ENCODE measurements around the gene CDK7.
"Not testable (repeated sequence)": the region's sequence is repeated elsewhere in the genome, so short reads cannot be mapped to it uniquely, and the experiment has no call there.

The CDK7 gene

DNA sequence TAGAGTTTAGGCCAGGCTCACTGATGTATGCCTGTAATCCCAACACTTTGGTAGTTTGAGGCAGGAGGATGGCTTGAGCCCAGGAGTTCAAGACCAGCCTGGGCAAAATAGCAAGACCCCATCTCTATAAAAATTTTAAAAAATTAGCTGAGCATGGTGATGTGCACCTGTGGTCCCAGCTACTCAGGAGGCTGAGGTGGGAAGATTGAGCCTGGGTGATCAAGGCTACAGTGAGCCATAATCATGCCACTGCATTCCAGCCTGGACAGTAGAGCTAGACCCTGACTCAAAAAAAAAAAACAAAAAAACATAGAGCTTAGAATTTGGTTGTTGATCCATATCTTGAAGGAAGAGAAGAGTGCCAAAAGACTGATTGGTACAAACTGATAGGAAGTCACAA is 14.7 kb upstream of the CDK7 start:
- FAIRE-seq, result no peak
- no peak for TF ChIP-seq POLR2A (IDR thresholded peaks at IDR 0.05; ENCODE audit: low read depth, low read length)
- no peak for DNase-seq (ENCODE audit: insufficient read length, low spot score)

DNA sequence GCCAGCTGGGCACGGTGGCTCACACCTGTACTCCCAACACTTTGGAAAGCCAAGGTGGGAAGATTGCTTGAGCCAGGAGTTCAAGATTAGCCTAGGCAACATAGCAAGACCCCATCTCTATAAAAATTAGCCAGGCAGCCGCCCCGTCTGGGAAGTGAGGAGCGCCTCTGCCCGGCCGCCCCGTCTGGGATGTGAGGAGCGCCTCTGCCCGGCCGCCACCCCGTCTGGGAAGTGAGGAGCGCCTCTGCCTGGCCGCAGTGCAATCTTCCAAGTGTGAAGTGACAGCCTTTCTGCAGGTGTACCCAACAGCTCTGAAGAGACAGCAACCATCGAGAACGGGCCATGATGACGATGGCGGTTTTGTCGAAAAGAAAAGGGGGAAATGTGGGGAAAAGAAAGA is 14.3 kb upstream of the CDK7 start:
- FAIRE-seq; DNase-seq (ENCODE audit: insufficient read length, low spot score): not testable (repeated sequence)

DNA sequence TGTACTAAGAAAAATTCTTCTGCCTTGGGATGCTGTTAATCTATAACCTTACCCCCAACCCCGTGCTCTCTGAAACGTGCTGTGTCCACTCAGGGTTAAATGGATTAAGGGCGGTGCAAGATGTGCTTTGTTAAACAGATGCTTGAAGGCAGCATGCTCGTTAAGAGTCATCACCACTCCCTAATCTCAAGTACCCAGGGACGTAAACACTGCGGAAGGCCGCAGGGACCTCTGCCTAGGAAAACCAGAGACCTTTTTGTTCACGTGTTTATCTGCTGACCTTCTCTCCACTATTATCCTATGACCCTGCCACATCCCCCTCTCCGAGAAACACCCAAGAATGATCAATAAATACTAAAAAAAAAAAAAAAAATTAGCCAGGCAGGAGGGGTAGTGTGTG is 13.9 kb upstream of the CDK7 start:
- FAIRE-seq; DNase-seq (ENCODE audit: insufficient read length, low spot score): not testable (repeated sequence)

DNA sequence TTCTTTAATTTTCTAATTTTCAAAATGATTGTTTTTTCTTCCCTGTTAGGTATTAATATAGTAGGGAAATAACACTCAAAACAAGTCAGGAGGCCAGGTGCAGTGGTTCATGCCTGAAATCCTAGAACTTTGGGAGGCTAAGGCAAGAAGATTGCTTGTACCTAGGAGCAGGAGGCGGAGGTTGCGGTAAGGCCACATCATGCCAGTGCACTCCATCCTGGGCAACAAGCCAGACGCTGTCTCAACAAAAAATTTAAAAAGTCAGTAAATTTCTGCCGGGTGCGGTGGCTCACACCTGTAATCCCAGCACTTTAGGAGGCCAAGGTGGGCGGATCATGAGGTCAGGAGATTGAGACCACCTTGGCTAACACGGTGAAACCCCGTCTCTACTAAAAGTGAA is 10.2 kb upstream of the CDK7 start:
- no peak for TF ChIP-seq POLR2A (IDR thresholded peaks at IDR 0.05; ENCODE audit: low read depth, low read length)
- DNase-seq (ENCODE audit: insufficient read length, low spot score), result no peak
- no peak for FAIRE-seq

DNA sequence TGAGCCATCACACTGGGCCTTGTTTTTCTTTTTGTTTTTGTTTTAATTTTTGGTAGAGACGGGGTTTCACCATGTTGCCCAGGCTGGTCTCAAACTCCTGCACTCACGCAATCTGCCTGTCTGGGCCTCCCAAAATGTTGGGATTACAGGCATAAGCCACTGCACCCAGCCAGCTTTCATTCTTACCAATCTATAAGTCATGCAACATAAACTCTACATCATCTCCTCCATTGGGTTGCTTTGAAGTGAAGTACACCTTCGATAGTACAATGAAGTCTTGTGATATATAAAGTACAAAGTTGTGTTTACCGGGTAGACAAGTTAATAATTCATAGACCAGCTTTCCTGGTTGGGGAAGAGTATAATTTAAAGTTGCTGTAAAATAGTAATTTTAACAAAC is 8.8 kb upstream of the CDK7 start:
- no peak for FAIRE-seq
- no peak for TF ChIP-seq POLR2A (IDR thresholded peaks at IDR 0.05; ENCODE audit: low read depth, low read length)

DNA sequence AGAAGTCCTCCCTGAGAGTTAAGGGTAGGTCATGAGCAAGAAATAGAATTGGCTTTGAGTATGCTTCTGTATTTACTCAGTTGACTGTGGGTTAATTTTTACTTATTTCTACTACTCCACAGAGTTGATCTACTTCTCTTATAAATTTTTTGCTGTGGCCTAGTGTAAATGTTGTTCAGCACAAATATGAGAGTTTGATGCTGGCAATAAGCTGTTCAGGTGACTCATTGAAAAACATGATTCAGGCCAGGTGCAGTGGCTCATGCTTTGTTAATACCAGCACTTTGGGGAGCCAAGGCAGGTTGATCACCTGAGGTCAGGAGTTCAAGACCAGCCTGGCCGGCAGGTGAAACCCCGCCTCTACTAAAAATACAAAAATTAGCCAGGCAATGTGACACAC is 4.5 kb upstream of the CDK7 start:
- no peak for FAIRE-seq
- no peak for TF ChIP-seq POLR2A (IDR thresholded peaks at IDR 0.05; ENCODE audit: low read depth, low read length)
- DNase-seq (ENCODE audit: insufficient read length, low spot score), result no peak

More for the DNA sequence above, 8.8 kb upstream of the CDK7 start:
- no peak for DNase-seq (ENCODE audit: insufficient read length, low spot score)

DNA sequence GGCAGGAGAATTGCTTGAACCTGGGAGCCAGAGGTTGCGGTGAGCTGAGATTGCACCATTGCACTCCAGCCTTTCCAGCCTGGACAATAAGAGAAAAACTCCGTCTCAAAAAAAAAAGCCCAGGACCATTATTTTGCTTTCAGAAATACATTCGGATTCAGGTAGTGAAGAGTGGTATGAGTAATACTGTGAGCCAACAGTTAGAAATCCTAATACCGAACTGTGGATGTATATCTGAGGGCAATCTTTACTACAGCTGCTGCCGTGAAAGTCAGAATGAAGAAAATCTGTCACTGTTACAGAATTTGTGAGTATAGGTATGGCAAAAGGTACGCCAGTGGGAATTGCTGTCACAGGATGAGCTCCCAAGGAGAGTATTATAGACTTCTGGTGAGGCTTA is 3.4 kb upstream of the CDK7 start:
- no peak for FAIRE-seq

DNA sequence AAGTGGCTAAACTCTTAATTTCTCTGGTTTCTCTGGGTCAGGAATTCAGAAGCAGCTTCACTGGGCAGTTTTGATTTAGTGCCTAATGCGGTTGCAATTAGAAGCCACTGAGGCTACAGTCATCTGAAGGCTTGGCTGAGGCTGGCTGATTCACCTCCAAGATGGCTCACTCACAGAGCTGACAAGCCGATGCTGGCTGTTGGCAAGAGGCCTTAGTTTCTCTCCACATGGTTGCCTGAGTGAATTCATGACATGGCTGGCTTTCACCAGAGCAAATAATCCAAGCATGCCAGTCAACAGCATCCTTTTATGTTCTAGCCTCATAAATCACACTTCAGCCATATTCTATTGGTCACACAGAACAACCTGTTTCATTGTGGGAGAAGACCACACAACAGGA is 2.8 kb upstream of the CDK7 start:
- TF ChIP-seq POLR2A (IDR thresholded peaks at IDR 0.05; ENCODE audit: low read depth, low read length), result no peak
- FAIRE-seq (no peak), DNase-seq (ENCODE audit: insufficient read length, low spot score) (no peak)

More for the DNA sequence above, 3.4 kb upstream of the CDK7 start:
- TF ChIP-seq POLR2A (IDR thresholded peaks at IDR 0.05; ENCODE audit: low read depth, low read length), result no peak
- DNase-seq (ENCODE audit: insufficient read length, low spot score), result no peak

DNA sequence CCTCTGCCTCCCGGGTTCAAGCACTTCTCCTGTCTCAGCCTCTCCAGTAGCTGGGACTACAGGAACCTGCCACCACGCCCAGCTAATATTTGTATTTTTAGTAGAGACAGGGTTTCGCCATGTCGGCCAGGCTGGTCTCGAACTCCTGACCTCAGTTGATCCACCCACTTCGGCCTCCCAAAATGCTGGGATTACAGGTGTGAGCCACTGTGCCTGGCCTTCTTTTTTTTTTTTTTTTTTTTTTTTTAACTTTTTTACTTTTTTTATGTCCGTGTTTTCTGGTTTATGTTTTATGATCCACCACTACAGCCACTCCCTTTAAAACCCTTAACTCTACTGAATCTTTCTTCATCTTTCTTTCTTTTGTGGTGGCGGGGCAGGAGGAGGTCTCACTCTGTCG is 2.0 kb downstream of the CDK7 start:
- not testable (repeated sequence) for FAIRE-seq; DNase-seq (ENCODE audit: insufficient read length, low spot score)

DNA sequence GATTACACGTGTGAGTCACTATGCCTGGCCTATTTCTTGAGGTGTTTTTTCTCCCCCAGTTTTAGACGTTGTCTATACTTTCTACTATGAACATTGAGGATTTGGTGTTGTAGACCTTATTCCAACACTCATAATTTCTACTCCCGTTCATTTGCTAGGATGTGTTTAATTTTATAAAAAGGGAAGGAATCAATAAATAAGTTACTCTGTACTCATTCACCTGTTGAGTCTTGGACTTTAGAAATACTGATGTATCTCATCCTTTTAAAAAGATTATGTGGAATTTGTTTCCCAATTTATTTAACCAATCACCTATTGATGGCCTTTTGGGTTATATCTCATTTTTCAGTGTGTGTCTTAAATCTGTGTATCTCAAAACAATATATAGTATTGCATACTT is 3.2 kb downstream of the CDK7 start:
- FAIRE-seq, result no peak
- no peak for DNase-seq (ENCODE audit: insufficient read length, low spot score)
- no peak for TF ChIP-seq POLR2A (IDR thresholded peaks at IDR 0.05; ENCODE audit: low read depth, low read length)

DNA sequence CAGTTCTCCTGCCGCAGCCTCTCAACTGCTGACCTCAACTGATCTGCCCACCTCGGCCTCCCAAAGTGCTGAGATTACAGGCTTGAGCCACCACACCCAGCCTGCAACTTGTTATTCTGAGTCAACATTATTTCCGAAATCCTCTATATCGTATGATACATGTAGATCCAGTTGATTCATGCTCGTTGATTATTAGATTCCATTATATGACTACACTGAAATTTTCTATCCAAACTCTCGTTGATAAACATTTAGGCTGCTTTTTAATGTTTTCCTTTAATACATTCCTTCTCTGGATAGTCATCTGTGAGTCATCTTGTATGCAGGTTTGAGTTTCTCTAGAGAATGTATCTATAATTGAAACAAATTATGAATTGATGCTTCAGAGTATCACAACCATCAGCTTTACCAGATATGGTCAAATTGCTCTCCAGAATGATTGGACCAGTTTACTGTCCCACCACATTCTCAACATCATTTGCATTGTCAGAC is 4.1 kb downstream of the CDK7 start:
- peak; percentile 43 for DNase-seq (ENCODE audit: insufficient read length, low spot score)
- TF ChIP-seq POLR2A (IDR thresholded peaks at IDR 0.05; ENCODE audit: low read depth, low read length), result no peak
- FAIRE-seq, result peak; percentile 52

DNA sequence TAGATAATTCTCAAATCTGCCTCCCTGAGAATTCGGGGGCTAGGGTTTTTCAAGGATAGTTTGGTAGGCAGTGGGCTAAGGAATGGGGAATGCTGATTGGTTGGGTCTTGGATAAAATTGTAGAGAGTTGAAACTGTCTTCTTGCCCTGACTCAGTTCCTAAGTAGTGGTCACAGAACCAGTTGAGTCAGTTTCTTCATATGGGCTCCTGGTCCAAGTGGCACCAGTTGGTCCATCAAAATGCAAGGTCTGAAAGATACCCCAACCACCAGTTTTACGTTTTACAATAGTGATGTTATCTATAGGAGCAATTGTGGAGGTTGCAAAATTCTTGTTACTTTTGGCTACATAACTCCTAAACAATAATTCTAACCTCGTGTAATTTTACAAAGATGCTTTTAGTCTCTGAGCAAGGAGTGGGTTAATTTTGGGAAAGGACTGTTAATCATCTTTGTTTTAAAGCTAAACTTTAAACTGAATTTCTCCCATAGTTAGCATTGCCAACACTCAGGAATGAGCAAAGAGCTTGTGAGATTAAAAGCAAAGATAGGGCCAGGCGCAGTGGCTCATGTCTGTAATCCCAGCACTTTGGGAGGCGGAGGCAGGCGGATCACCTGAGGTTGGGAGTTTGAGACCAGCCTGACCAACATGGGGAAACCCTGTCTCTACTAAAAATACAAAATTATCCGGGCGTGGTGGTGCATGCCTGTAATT is 7.7 kb downstream of the CDK7 start:
- no peak for TF ChIP-seq POLR2A (IDR thresholded peaks at IDR 0.05; ENCODE audit: low read depth, low read length)
- no peak for FAIRE-seq
- no peak for DNase-seq (ENCODE audit: insufficient read length, low spot score)

DNA sequence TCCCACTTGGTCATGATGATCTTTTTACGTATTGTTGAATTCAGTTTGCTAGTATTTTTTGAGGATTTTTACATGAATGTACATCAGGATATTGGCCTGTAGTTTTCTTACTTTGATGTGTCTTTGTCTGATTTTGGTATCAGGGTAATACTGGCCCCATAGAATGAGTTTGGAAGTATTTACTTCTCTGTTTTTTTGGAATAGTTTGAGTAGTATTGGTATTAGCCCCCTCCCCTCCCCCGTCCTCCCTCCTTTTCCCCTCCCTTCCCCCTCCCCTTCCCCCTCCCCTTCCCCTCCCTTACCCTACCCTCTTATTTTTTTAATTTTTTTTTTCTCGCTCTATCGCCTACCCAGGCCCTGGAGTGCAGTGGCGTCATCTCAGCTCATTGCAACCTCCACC is 10.3 kb downstream of the CDK7 start:
- TF ChIP-seq POLR2A (IDR thresholded peaks at IDR 0.05; ENCODE audit: low read depth, low read length), result no peak
- DNase-seq (ENCODE audit: insufficient read length, low spot score) (no peak), FAIRE-seq (no peak)

DNA sequence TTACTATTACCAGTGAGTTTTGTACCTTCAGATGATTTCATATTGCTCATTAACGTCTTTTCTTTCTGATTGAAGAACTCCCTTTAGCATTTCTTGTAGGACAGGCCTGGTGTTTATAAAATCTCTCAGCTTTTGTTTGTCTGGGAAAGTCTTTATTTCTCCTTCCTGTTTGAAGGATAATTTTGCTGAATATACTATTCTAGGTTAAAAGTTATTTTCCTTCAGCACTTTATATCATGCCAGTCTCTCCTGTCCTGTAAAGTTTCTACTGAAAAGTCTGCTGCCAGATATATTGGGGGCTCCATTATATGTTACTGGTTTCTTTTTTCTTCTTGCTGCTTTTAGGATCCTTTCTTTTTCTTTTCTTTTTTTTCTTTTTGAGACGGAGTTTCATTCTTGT is 13.3 kb downstream of the CDK7 start:
- FAIRE-seq, result no peak
- DNase-seq (ENCODE audit: insufficient read length, low spot score), result no peak
- TF ChIP-seq POLR2A (IDR thresholded peaks at IDR 0.05; ENCODE audit: low read depth, low read length), result no peak

DNA sequence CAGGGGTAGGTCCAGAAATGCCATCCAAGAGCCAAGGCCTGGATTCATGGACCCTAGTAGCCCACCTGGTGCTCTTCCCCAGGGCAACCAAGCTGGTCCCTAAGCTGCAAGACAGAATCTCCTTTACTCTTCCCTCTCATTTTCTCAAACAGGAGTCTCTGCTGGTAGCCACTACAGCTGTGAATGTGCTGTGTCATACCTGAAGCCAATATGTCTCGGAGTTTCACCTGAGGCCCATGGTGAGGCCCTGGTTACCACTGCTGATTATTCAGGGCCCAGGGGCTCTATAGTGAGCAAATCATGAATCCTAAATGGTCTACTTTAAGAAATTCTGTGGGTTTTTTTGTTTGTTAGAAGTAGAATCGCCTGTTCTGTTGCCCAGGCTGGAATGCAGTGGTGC is 15.9 kb downstream of the CDK7 start:
- no peak for TF ChIP-seq POLR2A (IDR thresholded peaks at IDR 0.05; ENCODE audit: low read depth, low read length)
- no peak for FAIRE-seq
- DNase-seq (ENCODE audit: insufficient read length, low spot score), result no peak

DNA sequence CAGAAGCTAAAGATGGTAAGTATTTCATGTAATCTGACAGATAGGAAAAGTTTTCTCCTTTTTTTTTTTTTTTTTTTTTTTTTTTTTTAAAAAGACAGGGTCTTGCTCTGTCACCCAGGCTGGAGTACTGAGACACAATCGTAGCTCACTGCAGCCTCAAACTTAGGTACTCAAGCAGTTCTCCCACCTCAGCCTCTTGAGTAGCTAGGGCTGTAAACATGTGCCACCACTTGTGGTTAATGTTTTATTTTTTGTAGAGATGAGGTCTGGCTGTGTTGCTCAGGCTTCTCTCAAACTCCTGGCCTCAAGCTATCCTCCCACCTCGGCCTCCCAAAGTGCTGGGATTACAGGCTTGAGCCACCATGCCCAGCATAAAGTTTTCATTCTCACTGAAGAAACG is 17.8 kb downstream of the CDK7 start:
- DNase-seq (ENCODE audit: insufficient read length, low spot score) (no peak), FAIRE-seq (no peak)
- TF ChIP-seq POLR2A (IDR thresholded peaks at IDR 0.05; ENCODE audit: low read depth, low read length), result no peak

DNA sequence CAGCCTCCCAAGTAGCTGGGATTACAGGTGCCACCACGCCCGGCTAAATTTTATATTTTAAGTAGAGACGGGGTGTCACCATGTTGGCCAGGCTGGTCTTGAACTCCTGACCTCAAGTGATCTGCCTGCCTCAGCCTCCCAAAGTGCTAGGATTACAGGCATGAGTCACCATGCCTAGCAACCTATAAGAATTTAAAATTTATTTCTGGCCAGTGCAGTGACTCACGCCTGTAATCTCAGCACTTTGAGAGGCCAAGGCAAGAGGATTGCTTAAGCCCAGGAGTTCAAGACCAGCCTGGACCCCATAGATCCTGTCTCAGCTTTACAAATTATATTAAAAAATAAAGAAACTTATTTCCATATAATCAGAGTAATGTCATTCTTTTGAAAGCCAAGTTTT is 21.3 kb downstream of the CDK7 start:
- DNase-seq (ENCODE audit: insufficient read length, low spot score); FAIRE-seq: not testable (repeated sequence)
